SK-N-DZ (cell line): Measurements from ENCODE around the gene LAT. TPM values are rescaled to one million over a fixed set of nuclear protein-coding genes. Genes with fewer than 3 reads are reported as not detected.
"Not testable (repeated sequence)": the region's sequence is repeated elsewhere in the genome, so short reads cannot be mapped to it uniquely, and the experiment has no call there.

Source experiments
- DNase-seq: peaks from one replicate; pipeline ENCODE4 v3.0.0-alpha.2; 2015; ENCODE audit warnings: low spot score
- polyA plus RNA-seq, 2 experiments: library from polyadenylated mRNA; depleted of rRNA; stranded (reverse); fragments of >200 nt; gene quantifications; 2 replicates each; pipeline ENCODE4 v1.2.3, GENCODE V29; 2014

LAT gene, protein sequence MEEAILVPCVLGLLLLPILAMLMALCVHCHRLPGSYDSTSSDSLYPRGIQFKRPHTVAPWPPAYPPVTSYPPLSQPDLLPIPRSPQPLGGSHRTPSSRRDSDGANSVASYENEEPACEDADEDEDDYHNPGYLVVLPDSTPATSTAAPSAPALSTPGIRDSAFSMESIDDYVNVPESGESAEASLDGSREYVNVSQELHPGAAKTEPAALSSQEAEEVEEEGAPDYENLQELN
- 0.63 and 1.9 TPM in 2 replicates for polyA plus RNA-seq (2014; cell fraction: cytosol; rRNA removed)
- 21.0 and 32.2 TPM in 2 replicates for polyA plus RNA-seq (2014; cell fraction: nucleus; rRNA removed)

DNA sequence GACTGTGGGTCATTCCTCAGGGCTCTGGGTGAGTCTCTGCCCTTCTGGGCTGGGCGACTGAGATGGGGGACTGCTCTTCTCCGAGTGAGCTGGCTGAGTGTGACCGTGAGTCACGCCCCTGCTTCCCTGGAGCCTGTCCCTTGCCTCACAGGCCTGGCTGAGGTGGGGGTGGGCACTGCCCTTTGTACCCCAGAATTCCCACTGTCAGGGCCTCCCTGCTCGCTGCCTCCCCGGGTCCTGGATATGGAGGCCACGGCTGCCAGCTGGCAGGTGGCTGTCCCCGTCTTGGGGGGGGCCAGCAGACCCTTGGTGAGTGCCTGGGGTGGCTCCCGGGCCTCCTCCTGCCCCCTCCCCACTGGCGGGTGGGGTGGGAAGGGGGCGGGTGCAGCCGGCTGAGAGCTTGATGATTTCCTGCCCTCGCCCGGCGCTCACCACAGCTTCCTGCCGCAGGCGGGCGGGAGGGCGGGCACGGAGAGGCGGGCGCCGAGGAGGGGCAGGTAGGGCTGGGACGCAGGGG is at the start of gene LAT:
TSS of gene LAT (plus strand) at position 434 of the 517 bp plus-strand sequence. CDS start 366 bp downstream, outside the sequence.
- DNase-seq: no peak

- DNase-seq: no peak
Observed at GRCh38 chr16:28935346-28935745, 49.5 kb upstream of the LAT start.

- DNase-seq: peak; percentile 54
Observed at GRCh38 chr16:28935924-28936783, 48.7 kb upstream of the LAT start.

DNA sequence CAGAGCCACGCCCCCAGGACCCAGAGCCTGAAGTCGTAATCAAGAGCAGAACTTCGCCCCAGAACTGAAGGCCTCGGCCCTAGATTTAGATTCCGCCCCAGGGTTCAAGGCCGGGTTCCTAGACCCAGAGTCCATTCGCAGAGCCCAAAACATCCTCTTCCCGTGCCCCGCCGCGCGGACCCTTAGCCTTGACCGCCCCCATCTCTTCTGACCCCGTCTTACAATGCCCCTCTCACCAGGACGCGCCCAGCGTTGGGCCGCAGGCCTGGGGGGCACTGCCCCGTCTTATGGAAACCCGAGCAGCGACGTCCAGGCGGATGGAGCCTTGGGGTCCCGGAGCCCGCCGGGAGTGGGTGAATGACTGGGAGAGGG is 48.1 kb upstream of the LAT start:
- DNase-seq: no peak

- no peak for DNase-seq
Observed at GRCh38 chr16:28937222-28937876, 47.5 kb upstream of the LAT start.

DNA sequence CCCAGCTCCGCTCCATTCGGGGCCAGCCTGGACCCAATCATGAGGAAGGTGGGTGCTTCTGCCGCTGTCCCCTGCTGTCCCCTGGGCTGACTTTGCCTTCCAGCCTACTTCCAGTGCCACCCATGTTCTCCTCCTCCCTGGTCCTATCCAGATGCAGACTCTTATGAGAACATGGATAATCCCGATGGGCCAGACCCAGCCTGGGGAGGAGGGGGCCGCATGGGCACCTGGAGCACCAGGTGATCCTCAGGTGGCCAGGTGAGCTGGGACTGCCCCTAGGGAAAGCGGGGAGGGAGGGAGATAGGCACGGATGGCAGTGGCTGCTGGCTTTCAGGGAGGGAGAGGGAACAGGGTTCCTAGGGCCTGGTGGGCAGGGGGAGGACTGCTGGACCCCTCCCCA is 46.1 kb upstream of the LAT start:
- DNase-seq: no peak

DNA sequence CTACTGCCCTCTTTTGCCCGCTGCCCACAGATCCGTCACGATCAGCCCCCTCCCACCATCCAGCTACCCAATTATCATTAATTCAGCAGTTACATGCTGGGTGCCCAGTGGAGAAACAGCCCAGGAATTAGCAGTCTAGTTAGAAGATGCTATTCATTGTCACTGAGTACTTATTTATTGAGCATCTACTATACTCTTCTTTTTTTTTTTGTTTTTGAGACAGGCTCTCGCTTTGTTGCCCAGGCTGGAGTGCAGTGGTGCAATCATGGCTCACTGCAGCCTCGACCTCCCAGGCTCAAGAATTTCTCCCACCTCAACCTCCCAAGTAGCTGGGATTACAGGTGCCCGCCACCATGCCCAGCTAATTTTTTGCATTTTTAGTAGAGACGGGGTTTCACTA is 45.0 kb upstream of the LAT start:
- DNase-seq: not testable (repeated sequence)

GRCh38 chr16:28943281-28943680 is 41.6 kb upstream of the LAT start:
- DNase-seq: no peak

- DNase-seq: no peak
Observed at GRCh38 chr16:28946681-28947080, 38.2 kb upstream of the LAT start.

- DNase-seq: peak; percentile 100
Observed at GRCh38 chr16:28950648-28951409, 34.0 kb upstream of the LAT start, which contains the start of gene NFATC2IP. NFATC2IP (plus strand) TSS chr16:28950937; CDS start chr16:28951012, 75 bp downstream.

- no peak for DNase-seq
Observed at GRCh38 chr16:28951410-28951943, 33.4 kb upstream of the LAT start.

GRCh38 chr16:28958216-28958615 is 26.6 kb upstream of the LAT start:
- no peak for DNase-seq

GRCh38 chr16:28958836-28959235 is 26.0 kb upstream of the LAT start:
- no peak for DNase-seq

- DNase-seq: no peak
Observed at GRCh38 chr16:28964072-28964471, 20.8 kb upstream of the LAT start.

DNA sequence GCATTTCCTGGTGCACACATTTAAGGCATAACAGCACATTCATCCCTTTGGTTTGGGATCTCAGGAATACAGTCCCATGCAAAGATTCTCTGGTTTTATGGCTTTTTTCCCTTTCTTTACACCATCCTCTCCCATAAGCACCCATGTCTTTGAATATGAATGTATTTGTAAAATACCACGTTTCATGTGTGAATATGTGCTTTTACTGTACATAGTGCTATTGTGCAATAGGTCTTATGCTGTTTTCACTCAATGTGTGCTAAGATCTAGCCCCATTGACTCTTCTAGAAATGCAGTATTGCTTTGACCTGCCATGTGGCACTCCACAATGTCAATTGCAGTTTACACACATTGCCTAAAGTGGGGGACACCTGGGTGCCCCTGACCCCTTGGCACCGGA is 20.4 kb upstream of the LAT start:
- no peak for DNase-seq

DNA sequence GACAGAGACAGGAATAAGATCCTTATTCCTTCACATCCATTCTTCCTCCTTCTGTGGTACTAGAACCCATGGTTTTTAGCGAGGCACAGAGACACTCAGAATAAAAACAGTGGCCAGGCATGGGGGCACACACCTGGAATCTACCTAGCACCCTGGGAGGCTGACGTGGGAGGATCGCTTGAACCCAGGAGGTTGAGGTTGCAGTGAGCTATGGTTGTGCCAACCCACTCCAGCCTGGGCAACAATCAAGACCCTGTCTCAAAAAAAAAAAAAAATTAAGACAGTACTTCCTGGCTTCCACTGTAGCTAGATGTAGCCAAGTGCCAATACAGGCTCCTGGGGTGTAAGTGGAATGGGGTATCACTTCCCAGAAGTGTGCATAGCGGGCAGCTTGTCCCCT is 17.7 kb upstream of the LAT start:
- DNase-seq: no peak

- DNase-seq: not testable (repeated sequence)
Observed at GRCh38 chr16:28969696-28970095, 15.2 kb upstream of the LAT start.

DNA sequence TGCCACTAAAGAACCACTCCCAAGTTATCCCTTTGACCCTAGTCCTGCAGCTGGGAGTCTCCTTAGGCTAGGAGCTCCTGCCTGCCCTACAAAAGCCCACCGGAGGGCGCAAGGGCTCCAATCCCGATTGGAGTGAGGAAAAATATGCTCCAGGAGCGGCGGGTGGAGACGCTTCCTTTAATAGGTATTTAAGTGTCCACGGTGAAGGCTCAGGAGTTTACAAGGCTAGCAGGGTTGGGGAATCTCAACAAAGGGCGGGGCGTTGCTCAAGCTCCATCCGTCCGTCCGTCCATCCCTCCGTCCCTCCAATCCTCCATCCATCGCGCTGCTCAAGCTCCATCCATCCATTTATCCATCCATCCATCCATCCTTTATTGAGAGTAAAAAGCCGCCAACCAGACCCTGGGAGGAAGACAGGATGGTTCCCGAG is 10.8 kb upstream of the LAT start:
- DNase-seq: peak; percentile 79

- peak; percentile 96 for DNase-seq
Observed at GRCh38 chr16:28974437-28975157, 10.3 kb upstream of the LAT start, which contains the start of gene SPNS1. SPNS1 (plus strand) TSS chr16:28974778; CDS start chr16:28975152, 374 bp downstream.

DNA sequence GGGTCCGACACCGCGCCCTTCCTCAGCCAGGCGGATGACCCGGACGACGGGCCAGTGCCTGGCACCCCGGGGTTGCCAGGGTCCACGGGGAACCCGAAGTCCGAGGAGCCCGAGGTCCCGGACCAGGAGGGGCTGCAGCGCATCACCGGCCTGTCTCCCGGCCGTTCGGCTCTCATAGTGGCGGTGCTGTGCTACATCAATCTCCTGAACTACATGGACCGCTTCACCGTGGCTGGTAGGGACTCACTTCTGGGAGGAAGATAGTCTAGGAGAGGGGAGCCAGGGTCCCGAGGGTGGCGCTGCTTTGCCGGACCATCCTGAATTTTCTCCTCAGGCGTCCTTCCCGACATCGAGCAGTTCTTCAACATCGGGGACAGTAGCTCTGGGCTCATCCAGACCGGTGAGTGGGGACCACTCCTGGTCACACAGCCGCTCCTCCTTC is 9.7 kb upstream of the LAT start:
- no peak for DNase-seq
